Stomach (tissue), 4 donors: Measurements from ENCODE around the gene SLC22A15.

Experiments used
- CTCF ChIP-seq, 7 experiments: fragments of 450-650 bp in 4 of 7; fragments of 200-600 bp in 3 of 7; sonication (generic) in 3 of 7; IDR thresholded peaks; one replicate each; pipeline ENCODE4 v1.5.1; 2016 to 2019; ENCODE audit warnings: antibody characterized with exemption in 7 of 7, control low read depth in 2 of 7, mild to moderate bottlenecking in 1 of 7
- EP300 ChIP-seq: sonication (generic); formaldehyde crosslinking; IDR thresholded peaks from one replicate; pipeline ENCODE4 v1.6.1; 2017; ENCODE audit warnings: antibody characterized with exemption
- POLR2A ChIP-seq, 4 donors: fragments of 450-650 bp; IDR thresholded peaks; one replicate each; pipeline ENCODE4 v1.6.1; 2016; ENCODE audit warnings: antibody characterized with exemption in 4 of 4, control low read depth in 2 of 4, mild to moderate bottlenecking in 1 of 4, moderate library complexity in 1 of 4
- POLR2AphosphoS5 ChIP-seq, 3 donors: sonication (generic); formaldehyde crosslinking; IDR thresholded peaks; one replicate each; pipeline ENCODE4 v1.6.1; 2016; ENCODE audit warnings: antibody characterized with exemption in 3 of 3

DNA sequence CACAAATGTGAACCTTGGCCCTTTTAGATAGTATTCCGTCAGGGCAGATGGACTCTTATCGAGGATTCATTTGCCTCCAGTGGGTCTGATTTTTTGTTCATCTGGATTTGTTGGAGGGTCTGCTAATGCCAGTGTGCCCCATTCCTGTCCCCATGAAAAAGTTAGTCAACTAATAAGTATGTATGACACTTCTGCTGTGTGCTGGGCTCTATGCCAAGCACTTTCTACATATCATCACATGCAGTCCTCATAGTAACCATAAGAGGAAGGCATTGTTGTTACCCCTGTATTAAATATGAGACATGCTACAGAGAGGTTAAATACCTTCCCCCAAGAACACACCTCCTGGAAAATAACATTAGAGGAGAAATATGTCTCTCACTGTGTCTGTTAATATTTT is 88.3 kb downstream of the SLC22A15 start:
- TF ChIP-seq EP300 (no peak), CTCF (IDR thresholded peaks at IDR 0.05) (no peak), POLR2A (IDR thresholded peaks at IDR 0.05) (no peak), POLR2AphosphoS5 (IDR thresholded peaks at IDR 0.05) (no peak)
